ENCODE measurements around the gene CYP19A1. TPM values are rescaled to one million over a fixed set of nuclear protein-coding genes. Genes with fewer than 3 reads are reported as not detected.

CYP19A1 gene
- total RNA-seq, 2 donors from 2014 or later = not detected

GRCh38 chr15:51382787-51383186, 44.4 kb upstream of the CYP19A1 start:
- H3K27me3 ChIP-seq = no peaks in the 10 kb centered on the region
- intact Hi-C loops (cut with DNase I) = loop anchor here (5.0 kb wide), 1 partner anchor 220 kb away; no protein-coding TSS in a partner anchor
- peak; percentile 30 for TF ChIP-seq CTCF (IDR thresholded peaks at IDR 0.05)
- H3K4me3 ChIP-seq = no peak overlapping the region
- H3K4me1 ChIP-seq = no peaks in the 10 kb centered on the region
- H3K9ac ChIP-seq (ENCODE audit: low read depth in 2 of 2, low read length in 2 of 2) = no peak overlapping the region
- H3K9me3 ChIP-seq = no peaks in the 10 kb centered on the region
- DNase-seq = no peak
- H3K36me3 ChIP-seq = no peaks in the 10 kb centered on the region
- H3K27ac ChIP-seq = no peak overlapping the region

- Histone ChIP-seq H3K4me3 (no peak overlapping the region), H3K27me3 (no peaks in the 10 kb centered on the region), H3K36me3 (no peaks in the 10 kb centered on the region), H3K9me3 (no peaks in the 10 kb centered on the region), H3K27ac (no peak overlapping the region), H3K9ac (ENCODE audit: low read depth in 2 of 2, low read length in 2 of 2) (no peak overlapping the region), H3K4me1 (no peaks in the 10 kb centered on the region)
- peak; percentile 67 for DNase-seq
- TF ChIP-seq CTCF (IDR thresholded peaks at IDR 0.05) = peak; percentile 87
- intact Hi-C loops (cut with DNase I) = loop anchor here (1.0 to 5.0 kb wide), 2 partner anchors 100 to 219 kb away; no protein-coding TSS in a partner anchor
Observed at GRCh38 chr15:51380999-51381806, 42.8 kb upstream of the CYP19A1 start.

- no peaks in the 10 kb centered on the region for H3K9me3 ChIP-seq
- TF ChIP-seq CTCF (IDR thresholded peaks at IDR 0.05) = no peak
- no peaks in the 10 kb centered on the region for H3K36me3 ChIP-seq
- no peaks in the 10 kb centered on the region for H3K4me1 ChIP-seq
- no peaks in the 10 kb centered on the region for H3K27me3 ChIP-seq
- no peak overlapping the region for H3K4me3 ChIP-seq
- no peak overlapping the region for H3K27ac ChIP-seq
- intact Hi-C loops (cut with DNase I) = no loop called here
- DNase-seq = no peak
- no peak overlapping the region for H3K9ac ChIP-seq (ENCODE audit: low read depth in 2 of 2, low read length in 2 of 2)
Observed at GRCh38 chr15:51379390-51379789, 41.0 kb upstream of the CYP19A1 start.

- Histone ChIP-seq H3K36me3 (no peaks in the 10 kb centered on the region), H3K4me1 (no peaks in the 10 kb centered on the region), H3K4me3 (no peak overlapping the region), H3K27me3 (no peaks in the 10 kb centered on the region), H3K9me3 (no peaks in the 10 kb centered on the region), H3K9ac (ENCODE audit: low read depth in 2 of 2, low read length in 2 of 2) (no peak overlapping the region), H3K27ac (no peak overlapping the region)
- DNase-seq = no peak
- intact Hi-C loops (cut with DNase I) = no loop called here
- no peak for TF ChIP-seq CTCF (IDR thresholded peaks at IDR 0.05)
Observed at GRCh38 chr15:51378406-51378805, 40.0 kb upstream of the CYP19A1 start.

- no peak for TF ChIP-seq CTCF (IDR thresholded peaks at IDR 0.05)
- H3K36me3 ChIP-seq = no peaks in the 10 kb centered on the region
- DNase-seq = no peak
- no peaks in the 10 kb centered on the region for H3K27me3 ChIP-seq
- H3K4me1 ChIP-seq = no peaks in the 10 kb centered on the region
- H3K9me3 ChIP-seq = no peaks in the 10 kb centered on the region
- H3K4me3 ChIP-seq = no peak overlapping the region
- H3K9ac ChIP-seq (ENCODE audit: low read depth in 2 of 2, low read length in 2 of 2) = no peak overlapping the region
- no peak overlapping the region for H3K27ac ChIP-seq
- intact Hi-C loops (cut with DNase I) = no loop called here
Observed at GRCh38 chr15:51377038-51377786, 38.8 kb upstream of the CYP19A1 start.
